ENCODE data around the gene NMU.
"Not testable (repeated sequence)": the region's sequence is repeated elsewhere in the genome, so short reads cannot be mapped to it uniquely, and the experiment has no call there.

Gene NMU

GRCh38 chr4:55663145-55663544, 27.0 kb upstream of the NMU start:
- Histone ChIP-seq H3K9me3 (ENCODE audit: low read length) (no peaks in the 10 kb centered on the region), H3K9ac (ENCODE audit: low read length) (no peak overlapping the region), H3K27ac (ENCODE audit: low read depth, low read length) (no peak overlapping the region), H3K36me3 (ENCODE audit: insufficient read depth, low read length) (no peaks in the 10 kb centered on the region), H3K27me3 (ENCODE audit: control insufficient read depth in 1 of 2, insufficient read depth in 2 of 2, low read length in 2 of 2) (no peaks in the 10 kb centered on the region), H3K4me1 (ENCODE audit: insufficient read depth, low read length) (no peaks in the 10 kb centered on the region), H3K4me3 (ENCODE audit: low read depth in 1 of 2, low read length in 2 of 2) (no peak overlapping the region)

DNA sequence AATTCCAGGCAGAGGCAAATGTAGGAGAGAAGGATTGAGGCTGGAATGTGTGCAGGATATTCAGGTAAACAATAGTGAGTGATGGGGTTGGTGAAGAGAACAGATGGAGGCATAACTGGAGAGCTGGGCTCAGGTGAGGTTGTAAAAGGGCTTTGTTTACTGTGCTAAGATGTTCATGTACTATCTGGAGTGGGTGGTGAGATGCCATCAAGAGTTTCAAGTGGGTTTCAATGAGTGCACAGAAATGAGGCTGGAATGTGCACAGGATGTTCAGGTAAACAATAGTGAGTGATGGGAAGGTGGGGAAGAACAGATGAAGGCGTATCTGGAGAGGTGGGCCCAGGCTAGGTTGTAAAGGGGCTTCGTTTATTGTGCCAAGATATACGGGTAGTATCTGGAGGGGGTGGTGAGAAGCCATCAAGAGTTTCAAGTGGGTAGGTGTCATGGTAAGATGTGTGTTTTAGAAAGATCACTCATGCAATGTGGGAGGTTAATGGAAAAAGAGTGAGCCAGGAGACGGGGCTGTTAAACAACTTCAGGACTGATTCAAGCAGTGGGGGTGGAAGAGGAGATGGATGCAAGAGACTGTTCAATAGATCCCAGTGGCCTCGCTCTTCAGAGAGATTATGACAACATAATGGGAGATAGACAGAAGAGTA, 25.4 kb upstream of the NMU start:
- no peak overlapping the region for H3K4me3 ChIP-seq (ENCODE audit: low read depth in 1 of 2, low read length in 2 of 2)
- no peaks in the 10 kb centered on the region for H3K9me3 ChIP-seq (ENCODE audit: low read length)
- H3K27me3 ChIP-seq (ENCODE audit: control insufficient read depth in 1 of 2, insufficient read depth in 2 of 2, low read length in 2 of 2): no peaks in the 10 kb centered on the region
- H3K4me1 ChIP-seq (ENCODE audit: insufficient read depth, low read length): no peaks in the 10 kb centered on the region
- no peak overlapping the region for H3K27ac ChIP-seq (ENCODE audit: low read depth, low read length)
- no peak overlapping the region for H3K9ac ChIP-seq (ENCODE audit: low read length)
- H3K36me3 ChIP-seq (ENCODE audit: insufficient read depth, low read length): no peaks in the 10 kb centered on the region

DNA sequence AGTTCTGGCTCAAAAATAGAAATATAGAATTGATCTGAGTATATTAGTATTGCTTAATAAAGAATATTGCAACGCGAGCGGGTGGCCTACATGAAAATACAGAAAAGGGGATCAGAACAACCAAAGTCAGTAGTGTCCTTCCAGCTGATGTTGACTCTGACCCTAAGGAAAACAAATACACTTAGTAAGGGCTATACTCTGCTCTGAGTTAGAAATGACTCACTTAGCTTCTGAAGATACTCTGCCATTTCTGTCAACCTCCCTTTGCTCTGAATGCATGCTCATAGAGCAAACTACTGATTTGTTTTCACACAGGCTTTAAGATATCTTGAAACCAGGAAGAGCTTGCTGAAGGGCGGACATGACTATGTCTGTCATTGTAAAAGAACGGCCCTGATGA, 22.6 kb upstream of the NMU start:
- Histone ChIP-seq H3K36me3 (ENCODE audit: insufficient read depth, low read length) (no peaks in the 10 kb centered on the region), H3K27me3 (ENCODE audit: control insufficient read depth in 1 of 2, insufficient read depth in 2 of 2, low read length in 2 of 2) (no peaks in the 10 kb centered on the region), H3K27ac (ENCODE audit: low read depth, low read length) (no peak overlapping the region)

DNA sequence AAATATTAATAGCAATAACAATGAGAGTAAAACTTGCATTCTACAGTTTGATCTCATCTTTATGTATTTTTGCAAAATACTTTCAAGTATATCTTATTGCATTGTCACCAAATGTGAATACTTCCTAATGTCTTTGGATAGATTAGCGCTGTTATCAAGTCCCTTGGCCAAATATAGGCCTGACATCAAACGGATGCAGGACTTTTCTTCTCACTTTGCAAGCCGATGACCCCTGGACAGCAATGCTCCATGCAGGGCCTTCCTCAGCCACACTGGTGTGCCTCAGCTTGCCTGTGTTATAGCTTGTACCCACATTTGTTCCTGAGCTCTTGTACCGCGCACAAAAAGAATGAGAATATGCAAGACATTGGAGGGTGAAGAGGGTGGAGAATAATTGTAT, 18.0 kb upstream of the NMU start:
- H3K9me3 ChIP-seq (ENCODE audit: low read length): no peaks in the 10 kb centered on the region
- no peak overlapping the region for H3K9ac ChIP-seq (ENCODE audit: low read length)
- no peak overlapping the region for H3K27ac ChIP-seq (ENCODE audit: low read depth, low read length)
- no peak overlapping the region for H3K4me3 ChIP-seq (ENCODE audit: low read depth in 1 of 2, low read length in 2 of 2)
- no peaks in the 10 kb centered on the region for H3K27me3 ChIP-seq (ENCODE audit: control insufficient read depth in 1 of 2, insufficient read depth in 2 of 2, low read length in 2 of 2)
- H3K4me1 ChIP-seq (ENCODE audit: insufficient read depth, low read length): no peaks in the 10 kb centered on the region
- no peaks in the 10 kb centered on the region for H3K36me3 ChIP-seq (ENCODE audit: insufficient read depth, low read length)

More for the DNA sequence above, 22.6 kb upstream of the NMU start:
- Histone ChIP-seq H3K4me1 (ENCODE audit: insufficient read depth, low read length) (no peaks in the 10 kb centered on the region), H3K9me3 (ENCODE audit: low read length) (no peaks in the 10 kb centered on the region), H3K9ac (ENCODE audit: low read length) (no peak overlapping the region), H3K4me3 (ENCODE audit: low read depth in 1 of 2, low read length in 2 of 2) (no peak overlapping the region)

GRCh38 chr4:55650483-55650882, 14.4 kb upstream of the NMU start:
- Histone ChIP-seq H3K9ac (ENCODE audit: low read length) (no peak overlapping the region), H3K27me3 (ENCODE audit: control insufficient read depth in 1 of 2, insufficient read depth in 2 of 2, low read length in 2 of 2) (no peaks in the 10 kb centered on the region), H3K36me3 (ENCODE audit: insufficient read depth, low read length) (no peaks in the 10 kb centered on the region), H3K4me1 (ENCODE audit: insufficient read depth, low read length) (no peaks in the 10 kb centered on the region), H3K9me3 (ENCODE audit: low read length) (no peaks in the 10 kb centered on the region), H3K27ac (ENCODE audit: low read depth, low read length) (no peak overlapping the region), H3K4me3 (ENCODE audit: low read depth in 1 of 2, low read length in 2 of 2) (no peak overlapping the region)

GRCh38 chr4:55637272-55637820, 1.2 kb upstream of the NMU start:
- Histone ChIP-seq H3K9me3 (ENCODE audit: low read length) (no peaks in the 10 kb centered on the region), H3K4me3 (ENCODE audit: low read depth in 1 of 2, low read length in 2 of 2) (no peak overlapping the region), H3K27ac (ENCODE audit: low read depth, low read length) (no peak overlapping the region), H3K27me3 (ENCODE audit: control insufficient read depth in 1 of 2, insufficient read depth in 2 of 2, low read length in 2 of 2) (peaks cover 16 to 20% of the 10 kb centered on the region in 2 donors), H3K36me3 (ENCODE audit: insufficient read depth, low read length) (no peaks in the 10 kb centered on the region), H3K9ac (ENCODE audit: low read length) (no peak overlapping the region), H3K4me1 (ENCODE audit: insufficient read depth, low read length) (peaks cover 4% of the 10 kb centered on the region)

GRCh38 chr4:55636656-55636999, 530 bp upstream of the NMU start:
- Histone ChIP-seq H3K4me1 (ENCODE audit: insufficient read depth, low read length) (peaks cover 4% of the 10 kb centered on the region), H3K9me3 (ENCODE audit: low read length) (no peaks in the 10 kb centered on the region), H3K9ac (ENCODE audit: low read length) (no peak overlapping the region), H3K27me3 (ENCODE audit: control insufficient read depth in 1 of 2, insufficient read depth in 2 of 2, low read length in 2 of 2) (peaks cover 16 to 20% of the 10 kb centered on the region in 2 donors), H3K27ac (ENCODE audit: low read depth, low read length) (no peak overlapping the region), H3K36me3 (ENCODE audit: insufficient read depth, low read length) (no peaks in the 10 kb centered on the region), H3K4me3 (ENCODE audit: low read depth in 1 of 2, low read length in 2 of 2) (peak overlapping the region in 1 of 2 donors; percentile 20)

DNA sequence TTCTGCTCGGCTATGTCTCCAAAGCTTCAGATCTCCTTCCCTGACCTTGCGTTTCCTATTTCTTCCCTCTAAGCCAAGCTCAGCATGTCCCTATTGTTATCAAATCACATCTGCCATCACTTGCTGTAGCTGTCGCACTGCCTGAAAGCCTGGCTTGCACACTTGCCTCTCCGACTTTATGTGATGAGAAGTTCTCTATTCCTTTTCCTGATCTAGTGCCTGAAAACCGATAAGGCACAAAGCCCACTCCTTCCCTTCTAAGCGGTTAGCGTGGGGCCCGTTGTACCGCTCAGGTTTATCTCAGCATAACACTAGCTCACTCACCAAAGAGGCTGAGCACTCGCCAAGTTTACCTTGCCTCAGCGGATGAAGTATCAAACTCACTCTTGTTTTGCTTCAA, 816 bp downstream of the NMU start:
- no peak overlapping the region for H3K9ac ChIP-seq (ENCODE audit: low read length)
- no peaks in the 10 kb centered on the region for H3K9me3 ChIP-seq (ENCODE audit: low read length)
- peaks cover 4% of the 10 kb centered on the region for H3K4me1 ChIP-seq (ENCODE audit: insufficient read depth, low read length)
- no peak overlapping the region for H3K4me3 ChIP-seq (ENCODE audit: low read depth in 1 of 2, low read length in 2 of 2)
- peaks cover 16 to 20% of the 10 kb centered on the region in 2 donors for H3K27me3 ChIP-seq (ENCODE audit: control insufficient read depth in 1 of 2, insufficient read depth in 2 of 2, low read length in 2 of 2)
- no peaks in the 10 kb centered on the region for H3K36me3 ChIP-seq (ENCODE audit: insufficient read depth, low read length)
- H3K27ac ChIP-seq (ENCODE audit: low read depth, low read length): no peak overlapping the region

DNA sequence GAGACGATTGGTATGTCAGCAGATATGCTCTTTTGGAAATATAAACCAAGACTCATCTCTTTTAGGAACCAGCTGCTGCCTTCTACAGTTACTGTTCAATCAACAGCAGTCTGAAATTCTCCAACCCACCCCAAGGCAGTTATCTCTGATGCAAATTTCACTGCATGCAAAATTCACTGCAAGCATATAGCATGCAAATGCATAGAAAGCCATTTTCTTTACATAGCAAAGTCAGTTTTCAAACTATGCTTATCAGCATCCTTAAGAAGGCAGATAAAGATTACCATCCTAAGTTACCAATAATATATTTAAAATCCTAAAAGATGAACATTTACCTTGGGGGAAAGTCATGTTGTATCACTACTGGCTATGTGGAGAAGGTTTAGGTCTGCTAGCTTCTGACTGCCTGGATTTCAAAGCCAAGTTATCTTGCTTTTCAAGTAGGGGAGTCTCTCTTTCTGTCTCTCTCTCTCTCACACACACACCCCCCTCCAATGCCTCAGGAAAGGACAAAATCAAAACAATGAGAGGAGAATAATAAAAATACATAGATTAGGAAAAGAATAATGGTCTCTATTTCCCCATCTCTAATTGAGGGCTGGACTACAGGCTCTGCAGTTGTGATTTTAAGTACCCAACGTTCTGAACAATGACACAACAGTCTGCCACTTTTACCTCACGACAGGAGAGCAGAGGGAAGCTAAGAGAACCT, 1.5 kb downstream of the NMU start:
- peaks cover 4% of the 10 kb centered on the region for H3K4me1 ChIP-seq (ENCODE audit: insufficient read depth, low read length)
- no peaks in the 10 kb centered on the region for H3K36me3 ChIP-seq (ENCODE audit: insufficient read depth, low read length)
- H3K9ac ChIP-seq (ENCODE audit: low read length): no peak overlapping the region
- no peak overlapping the region for H3K4me3 ChIP-seq (ENCODE audit: low read depth in 1 of 2, low read length in 2 of 2)
- H3K27me3 ChIP-seq (ENCODE audit: control insufficient read depth in 1 of 2, insufficient read depth in 2 of 2, low read length in 2 of 2): peaks cover 16 to 20% of the 10 kb centered on the region in 2 donors
- H3K27ac ChIP-seq (ENCODE audit: low read depth, low read length): no peak overlapping the region
- no peaks in the 10 kb centered on the region for H3K9me3 ChIP-seq (ENCODE audit: low read length)

- Histone ChIP-seq H3K27me3 (ENCODE audit: control insufficient read depth in 1 of 2, insufficient read depth in 2 of 2, low read length in 2 of 2) (peaks cover 16 to 20% of the 10 kb centered on the region in 2 donors), H3K27ac (ENCODE audit: low read depth, low read length) (no peak overlapping the region), H3K4me1 (ENCODE audit: insufficient read depth, low read length) (peaks cover 4% of the 10 kb centered on the region)
These were observed 2.2 kb downstream of the NMU start for GRCh38 chr4:55633903-55634302.

GRCh38 chr4:55625835-55626234, 10.3 kb downstream of the NMU start:
- no peaks in the 10 kb centered on the region for H3K36me3 ChIP-seq (ENCODE audit: insufficient read depth, low read length)
- no peak overlapping the region for H3K4me3 ChIP-seq (ENCODE audit: low read depth in 1 of 2, low read length in 2 of 2)
- H3K27ac ChIP-seq (ENCODE audit: low read depth, low read length): no peak overlapping the region
- H3K9me3 ChIP-seq (ENCODE audit: low read length): no peaks in the 10 kb centered on the region
- H3K27me3 ChIP-seq (ENCODE audit: control insufficient read depth in 1 of 2, insufficient read depth in 2 of 2, low read length in 2 of 2): no peaks in the 10 kb centered on the region
- H3K9ac ChIP-seq (ENCODE audit: low read length): no peak overlapping the region
- no peaks in the 10 kb centered on the region for H3K4me1 ChIP-seq (ENCODE audit: insufficient read depth, low read length)

More at GRCh38 chr4:55633903-55634302, 2.2 kb downstream of the NMU start:
- Histone ChIP-seq H3K9ac (ENCODE audit: low read length) (no peak overlapping the region), H3K36me3 (ENCODE audit: insufficient read depth, low read length) (no peaks in the 10 kb centered on the region), H3K4me3 (ENCODE audit: low read depth in 1 of 2, low read length in 2 of 2) (no peak overlapping the region), H3K9me3 (ENCODE audit: low read length) (no peaks in the 10 kb centered on the region)

DNA sequence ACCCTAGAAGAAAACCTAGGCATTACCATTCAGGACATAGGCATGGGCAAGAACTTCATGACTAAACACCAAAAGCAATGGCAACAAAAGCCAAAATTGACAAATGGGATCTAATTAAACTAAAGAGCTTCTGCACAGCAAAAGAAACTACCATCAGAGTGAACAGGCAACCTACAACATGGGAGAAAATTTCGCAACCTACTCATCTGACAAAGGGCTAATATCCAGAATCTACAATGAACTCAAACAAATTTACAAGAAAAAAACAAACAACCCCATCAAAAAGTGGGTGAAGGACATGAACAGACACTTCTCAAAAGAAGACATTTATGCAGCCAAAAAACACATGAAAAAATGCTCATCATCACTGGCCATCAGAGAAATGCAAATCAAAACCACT, 12.0 kb downstream of the NMU start:
- H3K4me3 ChIP-seq (ENCODE audit: low read depth in 1 of 2, low read length in 2 of 2); H3K4me1 ChIP-seq (ENCODE audit: insufficient read depth, low read length); H3K9ac ChIP-seq (ENCODE audit: low read length); H3K27me3 ChIP-seq (ENCODE audit: control insufficient read depth in 1 of 2, insufficient read depth in 2 of 2, low read length in 2 of 2); H3K27ac ChIP-seq (ENCODE audit: low read depth, low read length); H3K36me3 ChIP-seq (ENCODE audit: insufficient read depth, low read length); H3K9me3 ChIP-seq (ENCODE audit: low read length): not testable (repeated sequence)
